Epithelial cell of proximal tubule (primary cell): ENCODE data around the gene TMEM98. TPM values are rescaled to one million over a fixed set of nuclear protein-coding genes. Genes with fewer than 3 reads are reported as not detected.

Experiments used
- DNase-seq: peaks from one replicate; pipeline ENCODE4 v3.0.0-alpha.2; 2011; ENCODE audit warnings: low read depth
- H3K4me3 ChIP-seq: 2 replicates; pipeline ENCODE4 v1.5.1; 2011; ENCODE audit warnings: low read depth, mild to moderate bottlenecking, low read length
- total RNA-seq: library from RNA; depleted of rRNA; stranded (reverse); fragments of >200 nt; gene quantifications from 2 replicates; pipeline ENCODE4 v1.2.3, GENCODE V29; 2015
- TF ChIP-seq, protein P1 (sequence below): conservative IDR thresholded peaks from 2 replicates; pipeline ENCODE4 v1.5.1; 2012; ENCODE audit warnings: low read depth, mild to moderate bottlenecking, low read length

The TMEM98 gene
- total RNA-seq, 1 donor from 2014 or later = 180 TPM

GRCh38 chr17:32935726-32936125 lies 7.8 kb downstream of the TMEM98 start:
- DNase-seq = no peak
- TF ChIP-seq, protein P1, sequence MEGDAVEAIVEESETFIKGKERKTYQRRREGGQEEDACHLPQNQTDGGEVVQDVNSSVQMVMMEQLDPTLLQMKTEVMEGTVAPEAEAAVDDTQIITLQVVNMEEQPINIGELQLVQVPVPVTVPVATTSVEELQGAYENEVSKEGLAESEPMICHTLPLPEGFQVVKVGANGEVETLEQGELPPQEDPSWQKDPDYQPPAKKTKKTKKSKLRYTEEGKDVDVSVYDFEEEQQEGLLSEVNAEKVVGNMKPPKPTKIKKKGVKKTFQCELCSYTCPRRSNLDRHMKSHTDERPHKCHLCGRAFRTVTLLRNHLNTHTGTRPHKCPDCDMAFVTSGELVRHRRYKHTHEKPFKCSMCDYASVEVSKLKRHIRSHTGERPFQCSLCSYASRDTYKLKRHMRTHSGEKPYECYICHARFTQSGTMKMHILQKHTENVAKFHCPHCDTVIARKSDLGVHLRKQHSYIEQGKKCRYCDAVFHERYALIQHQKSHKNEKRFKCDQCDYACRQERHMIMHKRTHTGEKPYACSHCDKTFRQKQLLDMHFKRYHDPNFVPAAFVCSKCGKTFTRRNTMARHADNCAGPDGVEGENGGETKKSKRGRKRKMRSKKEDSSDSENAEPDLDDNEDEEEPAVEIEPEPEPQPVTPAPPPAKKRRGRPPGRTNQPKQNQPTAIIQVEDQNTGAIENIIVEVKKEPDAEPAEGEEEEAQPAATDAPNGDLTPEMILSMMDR = no peak
- no peak overlapping the region for H3K4me3 ChIP-seq

- TF ChIP-seq, protein P1 = no peak
Measured at GRCh38 chr17:32936186-32936893, 8.4 kb downstream of the TMEM98 start.

DNA sequence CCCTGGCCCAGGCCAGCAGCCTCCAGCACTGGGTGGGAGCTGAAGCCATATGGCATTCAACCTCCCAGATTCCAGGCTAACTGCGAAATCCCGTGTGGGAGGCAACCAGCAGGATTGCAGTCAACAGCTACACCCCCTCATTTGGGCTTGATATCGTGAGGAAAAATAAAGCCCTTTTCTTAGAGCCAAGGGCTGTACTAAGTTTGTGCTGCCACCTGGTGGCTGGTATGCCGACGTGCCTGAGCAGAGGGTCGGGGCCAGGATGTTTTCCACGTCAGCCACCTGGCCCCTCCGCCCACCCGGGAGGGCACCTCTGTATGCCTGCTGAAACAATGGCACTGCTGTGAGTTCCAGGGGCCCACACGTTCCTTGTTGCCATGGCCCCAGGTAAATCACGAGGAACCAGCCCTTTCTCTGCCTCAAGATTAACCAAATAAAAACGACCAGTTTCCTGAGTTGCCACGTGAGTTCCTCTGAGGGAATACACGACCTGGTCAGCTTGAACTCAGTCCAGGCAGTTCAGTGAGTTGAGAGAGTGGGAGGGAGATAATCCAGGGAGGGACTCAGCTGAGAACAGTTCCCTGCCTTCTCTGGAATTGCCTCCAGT lies 9.0 kb downstream of the TMEM98 start:
- no peak overlapping the region for H3K4me3 ChIP-seq
- TF ChIP-seq, protein P1 = peak; percentile 90
- no peak for DNase-seq

More at GRCh38 chr17:32936186-32936893, 8.4 kb downstream of the TMEM98 start:
- DNase-seq = no peak
- no peak overlapping the region for H3K4me3 ChIP-seq

DNA sequence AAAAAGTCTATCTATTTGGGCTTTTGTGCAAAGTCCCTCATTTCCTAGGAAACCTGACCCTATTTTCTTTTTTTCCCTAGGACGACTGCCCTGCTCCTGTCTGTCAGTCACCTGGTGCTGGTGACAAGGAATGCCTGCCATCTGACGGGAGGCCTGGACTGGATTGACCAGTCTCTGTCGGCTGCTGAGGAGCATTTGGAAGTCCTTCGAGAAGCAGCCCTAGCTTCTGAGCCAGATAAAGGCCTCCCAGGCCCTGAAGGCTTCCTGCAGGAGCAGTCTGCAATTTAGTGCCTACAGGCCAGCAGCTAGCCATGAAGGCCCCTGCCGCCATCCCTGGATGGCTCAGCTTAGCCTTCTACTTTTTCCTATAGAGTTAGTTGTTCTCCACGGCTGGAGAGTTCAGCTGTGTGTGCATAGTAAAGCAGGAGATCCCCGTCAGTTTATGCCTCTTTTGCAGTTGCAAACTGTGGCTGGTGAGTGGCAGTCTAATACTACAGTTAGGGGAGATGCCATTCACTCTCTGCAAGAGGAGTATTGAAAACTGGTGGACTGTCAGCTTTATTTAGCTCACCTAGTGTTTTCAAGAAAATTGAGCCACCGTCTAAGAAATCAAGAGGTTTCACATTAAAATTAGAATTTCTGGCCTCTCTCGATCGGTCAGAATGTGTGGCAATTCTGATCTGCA lies 12.9 kb downstream of the TMEM98 start:
- H3K4me3 ChIP-seq = no peak overlapping the region
- TF ChIP-seq, protein P1 = no peak
- DNase-seq = no peak

- no peak for DNase-seq
- TF ChIP-seq, protein P1 = peak; percentile 38
Measured at GRCh38 chr17:32941419-32942032, 13.6 kb downstream of the TMEM98 start.

GRCh38 chr17:32943206-32943605 lies 15.3 kb downstream of the TMEM98 start:
- TF ChIP-seq, protein P1 = no peak
- H3K4me3 ChIP-seq = no peak overlapping the region
- DNase-seq = no peak

More at GRCh38 chr17:32941419-32942032, 13.6 kb downstream of the TMEM98 start:
- no peak overlapping the region for H3K4me3 ChIP-seq
